PC-3 (cell line): Measurements from ENCODE around the gene KRTAP19-8. TPM values are rescaled to one million over a fixed set of nuclear protein-coding genes. Genes with fewer than 3 reads are reported as not detected.

ENCODE experiments used
- ATAC-seq: fragments of 200-7000 bp; cut with Tn5 transposase; 2 replicates; pipeline ENCODE4 v1.9.1; 2020; ENCODE audit warnings: mild to moderate bottlenecking, moderate library complexity
- BruUV-seq: library from RNA; stranded (reverse); fragments of 400-500 nt; replicated peaks from 2 replicates; lab custom pipeline; 2021; lab: Mats Ljungman, UMichigan
- CTCF ChIA-PET: fragments of 300-600 bp; sonication (Branson Sonifier 250); formaldehyde crosslinking; loops from one replicate; lab custom pipeline; 2022; ENCODE audit warnings: antibody characterized with exemption; lab: Charles Lee
- POLR2A ChIA-PET: fragments of 300-600 bp; sonication (Branson Sonifier 250); formaldehyde crosslinking; loops from one replicate; lab custom pipeline; 2022; ENCODE audit warnings: antibody characterized with exemption; ENCODE audit not compliant: unreplicated experiment; lab: Charles Lee
- DNase-seq: peaks from one replicate; pipeline ENCODE4 v3.0.0-alpha.2; 2015
- H2AFZ ChIP-seq: fragments of 300-600 bp; sonication (generic); 2 replicates; pipeline ENCODE4 v1.6.0; 2016; ENCODE audit warnings: antibody characterized with exemption, low read length
- H3F3A ChIP-seq: fragments of 300-600 bp; sonication (generic); one replicate; pipeline ENCODE4 v1.6.0; 2017; ENCODE audit warnings: antibody characterized with exemption, low read length, control low read depth, mild to moderate bottlenecking; ENCODE audit not compliant: unreplicated experiment
- H3K27ac ChIP-seq: fragments of 300-600 bp; sonication (generic); 2 replicates; pipeline ENCODE4 v1.5.1; 2016; ENCODE audit warnings: mild to moderate bottlenecking, low read length
- H3K27me3 ChIP-seq: fragments of 300-600 bp; sonication (generic); 2 replicates; pipeline ENCODE4 v1.6.1; 2016; ENCODE audit warnings: low read length, mixed read lengths
- H3K36me3 ChIP-seq: fragments of 300-600 bp; sonication (generic); 2 replicates; pipeline ENCODE4 v1.6.1; 2016; ENCODE audit warnings: low read depth, mixed run types, low read length, mixed read lengths
- H3K4me1 ChIP-seq: fragments of 300-600 bp; sonication (generic); 2 replicates; pipeline ENCODE4 v1.5.1; 2016; ENCODE audit warnings: low read length; ENCODE audit not compliant: insufficient read depth
- H3K4me2 ChIP-seq: fragments of 300-600 bp; sonication (generic); 2 replicates; pipeline ENCODE4 v1.6.0; 2016; ENCODE audit warnings: low read length
- H3K4me3 ChIP-seq: fragments of 300-600 bp; sonication (generic); 2 replicates; pipeline ENCODE4 v1.5.1; 2016; ENCODE audit warnings: mild to moderate bottlenecking, low read length, mixed read lengths
- H3K79me2 ChIP-seq: fragments of 300-600 bp; sonication (generic); 2 replicates; pipeline ENCODE4 v1.6.1; 2017; ENCODE audit warnings: low read length, mixed read lengths
- H3K9ac ChIP-seq: fragments of 300-600 bp; sonication (generic); 2 replicates; pipeline ENCODE4 v1.6.0; 2016; ENCODE audit warnings: mild to moderate bottlenecking, low read length
- H3K9me2 ChIP-seq: fragments of 300-600 bp; sonication (generic); replicated peaks from 2 replicates; pipeline ENCODE4 v1.6.1; 2016; ENCODE audit warnings: mixed run types, low read length, mixed read lengths
- H3K9me3 ChIP-seq: fragments of 300-600 bp; sonication (generic); 2 replicates; pipeline ENCODE4 v1.6.1; 2016; ENCODE audit warnings: low read length, mixed read lengths
- H4K20me1 ChIP-seq: fragments of 300-600 bp; sonication (generic); 2 replicates; pipeline ENCODE4 v1.6.1; 2016; ENCODE audit warnings: low read length, mixed read lengths
- EZH2 ChIP-seq: fragments of 300-600 bp; sonication (generic); IDR thresholded peaks from one replicate; pipeline ENCODE4 v1.6.1; 2017; ENCODE audit warnings: antibody characterized with exemption, mild to moderate bottlenecking, low read length; ENCODE audit not compliant: unreplicated experiment
- EZH2phosphoT487 ChIP-seq: fragments of 300-600 bp; sonication (generic); IDR thresholded peaks from 2 replicates; pipeline ENCODE4 v1.6.1; 2018; ENCODE audit warnings: mild to moderate bottlenecking, antibody characterized with exemption, low read length, borderline replicate concordance
- intact Hi-C: fragments of 100-400 bp; cut with micrococcal nuclease; formaldehyde crosslinking; loops from 2 replicates; pipeline ENCODE4 v1.9.0; 2023
- total RNA-seq: library from RNA; depleted of rRNA; stranded (reverse); fragments of >200 nt; gene quantifications from 2 replicates; pipeline ENCODE4 v1.2.3, GENCODE V29; 2014
- TF ChIP-seq, protein P1 (sequence below): fragments of 300-600 bp; sonication (generic); conservative IDR thresholded peaks from 2 replicates; pipeline ENCODE4 v1.5.1; 2017; ENCODE audit warnings: antibody characterized with exemption, low read depth, mild to moderate bottlenecking, low read length

The KRTAP19-8 gene
- total RNA-seq, 1 experiment from 2014 or later: not detected

DNA sequence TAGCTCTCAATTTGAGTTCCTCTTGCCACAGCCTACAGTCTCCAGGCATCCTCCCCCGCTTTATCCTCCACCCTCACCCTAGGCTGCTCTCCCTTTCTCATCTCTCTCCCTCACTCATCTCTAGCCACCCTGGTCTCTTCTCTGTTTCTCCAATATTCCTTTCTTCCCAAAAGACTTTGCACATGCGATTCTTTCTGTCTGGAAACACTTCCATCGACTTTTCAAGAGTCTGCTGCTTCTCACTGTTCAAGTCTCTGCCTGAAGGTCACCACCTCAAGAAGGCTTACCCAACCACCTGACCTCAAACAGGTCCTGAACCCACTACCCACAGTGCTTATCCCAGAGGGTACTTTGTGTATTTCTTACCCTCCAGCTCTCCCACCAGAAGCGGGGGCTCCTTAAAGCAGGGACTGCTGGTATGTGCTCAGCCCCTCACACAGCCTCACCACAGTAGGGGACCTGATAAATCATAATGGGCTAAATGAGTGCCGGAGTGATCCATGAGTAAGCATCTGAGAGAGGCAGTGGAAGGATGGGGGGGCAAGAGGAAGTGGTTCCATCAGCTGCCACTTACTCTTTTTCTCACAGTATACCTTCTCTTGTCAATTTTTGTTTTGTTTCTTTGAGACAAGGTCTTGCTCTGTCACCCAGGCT is 14.3 kb upstream of the KRTAP19-8 start:
- Histone ChIP-seq H3K4me3 (no peak overlapping the region), H3K27me3 (peaks cover 65% of the 10 kb centered on the region), H3K4me1 (no peaks in the 10 kb centered on the region), H3K4me2 (no peak overlapping the region), H3K9me2 (no peaks in the 10 kb centered on the region), H3F3A (no peaks in the 10 kb centered on the region), H2AFZ (no peak overlapping the region), H4K20me1 (no peaks in the 10 kb centered on the region), H3K27ac (no peak overlapping the region), H3K9me3 (no peaks in the 10 kb centered on the region), H3K79me2 (no peaks in the 10 kb centered on the region), H3K9ac (no peak overlapping the region), H3K36me3 (no peaks in the 10 kb centered on the region)
- ChIA-PET CTCF (no interaction called here), POLR2A (no interaction called here)
- ATAC-seq (no peak), DNase-seq (no peak)
- TF ChIP-seq EZH2phosphoT487 (no peak), EZH2 (no peak)
- no TSS peak for BruUV-seq
- intact Hi-C loops: no loop called here

DNA sequence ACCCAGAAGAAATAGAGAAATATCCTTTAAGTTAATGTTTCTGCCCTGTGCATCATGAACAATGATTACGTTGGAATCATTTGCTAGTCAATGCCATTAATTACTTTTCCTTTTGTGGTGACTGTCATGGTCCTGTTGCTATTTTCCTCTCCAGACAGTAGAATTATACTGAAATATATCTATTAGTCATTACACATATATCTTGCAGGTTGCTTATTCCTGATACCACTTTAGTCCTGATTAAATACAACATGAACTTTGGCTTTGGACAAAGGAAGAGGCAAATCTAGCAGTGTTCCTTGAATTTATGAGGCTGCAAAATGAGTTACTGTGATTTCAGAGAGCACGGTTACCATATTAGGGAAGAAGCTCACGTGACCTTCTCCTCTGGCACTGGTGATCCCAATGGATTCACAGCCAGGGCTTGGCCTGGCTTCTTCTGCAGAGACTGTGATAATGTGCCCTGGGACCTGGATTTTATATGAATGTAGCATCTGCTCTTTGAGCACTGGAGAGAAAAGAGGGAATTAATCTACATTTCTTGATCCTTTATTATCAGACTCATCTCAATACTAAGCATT is 12.4 kb upstream of the KRTAP19-8 start:
- H3K9ac ChIP-seq: no peak overlapping the region
- no peak overlapping the region for H2AFZ ChIP-seq
- H3K4me2 ChIP-seq: no peak overlapping the region
- no peaks in the 10 kb centered on the region for H3K79me2 ChIP-seq
- ATAC-seq: no peak
- H3K27ac ChIP-seq: no peak overlapping the region
- no peak overlapping the region for H3K4me3 ChIP-seq
- ChIA-PET CTCF (no interaction called here), POLR2A (no interaction called here)
- intact Hi-C loops: no loop called here
- H3K9me2 ChIP-seq: no peaks in the 10 kb centered on the region
- H3K36me3 ChIP-seq: no peaks in the 10 kb centered on the region
- BruUV-seq: no TSS peak
- H3K4me1 ChIP-seq: no peaks in the 10 kb centered on the region
- H3K9me3 ChIP-seq: no peaks in the 10 kb centered on the region
- H3F3A ChIP-seq: no peaks in the 10 kb centered on the region
- no peak for DNase-seq
- peaks cover 79% of the 10 kb centered on the region for H3K27me3 ChIP-seq
- H4K20me1 ChIP-seq: no peaks in the 10 kb centered on the region
- TF ChIP-seq, protein P1, sequence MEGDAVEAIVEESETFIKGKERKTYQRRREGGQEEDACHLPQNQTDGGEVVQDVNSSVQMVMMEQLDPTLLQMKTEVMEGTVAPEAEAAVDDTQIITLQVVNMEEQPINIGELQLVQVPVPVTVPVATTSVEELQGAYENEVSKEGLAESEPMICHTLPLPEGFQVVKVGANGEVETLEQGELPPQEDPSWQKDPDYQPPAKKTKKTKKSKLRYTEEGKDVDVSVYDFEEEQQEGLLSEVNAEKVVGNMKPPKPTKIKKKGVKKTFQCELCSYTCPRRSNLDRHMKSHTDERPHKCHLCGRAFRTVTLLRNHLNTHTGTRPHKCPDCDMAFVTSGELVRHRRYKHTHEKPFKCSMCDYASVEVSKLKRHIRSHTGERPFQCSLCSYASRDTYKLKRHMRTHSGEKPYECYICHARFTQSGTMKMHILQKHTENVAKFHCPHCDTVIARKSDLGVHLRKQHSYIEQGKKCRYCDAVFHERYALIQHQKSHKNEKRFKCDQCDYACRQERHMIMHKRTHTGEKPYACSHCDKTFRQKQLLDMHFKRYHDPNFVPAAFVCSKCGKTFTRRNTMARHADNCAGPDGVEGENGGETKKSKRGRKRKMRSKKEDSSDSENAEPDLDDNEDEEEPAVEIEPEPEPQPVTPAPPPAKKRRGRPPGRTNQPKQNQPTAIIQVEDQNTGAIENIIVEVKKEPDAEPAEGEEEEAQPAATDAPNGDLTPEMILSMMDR: no peak
- no peak for TF ChIP-seq EZH2phosphoT487
- no peak for TF ChIP-seq EZH2

DNA sequence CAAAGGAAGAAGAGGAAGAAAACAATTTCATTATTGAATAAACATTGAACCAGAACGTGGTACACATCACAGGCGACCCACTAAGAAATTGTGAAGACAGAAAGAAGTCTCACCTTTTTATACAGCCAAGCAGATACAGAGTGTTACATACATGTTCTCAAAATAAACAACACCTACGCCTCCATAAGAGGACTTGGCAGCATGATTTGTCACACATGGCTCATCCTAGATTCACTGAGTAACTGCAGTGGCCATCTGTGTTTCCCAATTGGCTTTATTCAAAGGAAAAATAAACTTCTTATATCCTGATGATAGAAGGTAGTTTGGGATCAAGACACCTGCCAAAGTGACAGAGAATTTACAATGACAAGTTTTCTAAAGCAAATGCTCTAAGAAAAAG is 7.6 kb upstream of the KRTAP19-8 start:
- H3K4me3 ChIP-seq: no peak overlapping the region
- H3K79me2 ChIP-seq: no peaks in the 10 kb centered on the region
- H3K27ac ChIP-seq: no peak overlapping the region
- intact Hi-C loops: no loop called here
- no peaks in the 10 kb centered on the region for H3K9me2 ChIP-seq
- H4K20me1 ChIP-seq: no peaks in the 10 kb centered on the region
- ATAC-seq (no peak), DNase-seq (no peak)
- H3K9me3 ChIP-seq: no peaks in the 10 kb centered on the region
- peaks cover 57% of the 10 kb centered on the region for H3K27me3 ChIP-seq
- TF ChIP-seq EZH2: no peak
- no peak overlapping the region for H3K4me2 ChIP-seq
- POLR2A ChIA-PET: no interaction called here
- H3F3A ChIP-seq: no peaks in the 10 kb centered on the region
- no peak overlapping the region for H2AFZ ChIP-seq
- H3K9ac ChIP-seq: no peak overlapping the region
- BruUV-seq: no TSS peak
- no peaks in the 10 kb centered on the region for H3K4me1 ChIP-seq
- no peaks in the 10 kb centered on the region for H3K36me3 ChIP-seq
- CTCF ChIA-PET: no interaction called here
